A549 (cell line): Measurements from ENCODE around the gene PRSS37. TPM values are rescaled to one million over a fixed set of nuclear protein-coding genes. Genes with fewer than 3 reads are reported as not detected.
"Not testable (repeated sequence)": the region's sequence is repeated elsewhere in the genome, so short reads cannot be mapped to it uniquely, and the experiment has no call there.

Source experiments
- ATAC-seq, 2 experiments: fragments of 200-7000 bp in 1 of 2; fragments of >200 bp in 1 of 2; cut with Nextera tagmentation in 1 of 2; cut with Tn5 transposase in 1 of 2; 3 replicates each; pipeline versions ENCODE4 v1.8.0 to v1.9.1; 2018 to 2020; ENCODE audit warnings: mild to moderate bottlenecking in 1 of 2, moderate library complexity in 1 of 2
- CTCF ChIA-PET: fragments of 300-600 bp; sonication (Branson Sonifier 250); formaldehyde crosslinking; extraction: SDS; loops from one replicate; lab custom pipeline; 2021; ENCODE audit warnings: antibody characterized with exemption, inconsistent platforms; lab: Yijun Ruan, JAX
- POLR2A ChIA-PET: fragments of 350-600 bp; formaldehyde crosslinking; extraction: SDS; loops from one replicate; lab custom pipeline; 2021; ENCODE audit warnings: antibody characterized with exemption, inconsistent platforms; lab: Yijun Ruan, JAX
- DNase-seq, 2 experiments: peaks; one replicate each; pipeline versions ENCODE4 v3.0.0 to v3.0.0-alpha.2; 2011 to 2016; ENCODE audit warnings: low read depth in 1 of 2, low spot score in 1 of 2
- FAIRE-seq: peaks from 2 replicates; lab custom pipeline; 2011; peaks lifted over from hg19 to GRCh38; lab: Jason Lieb, UNC
- H3K27ac ChIP-seq, 2 experiments: fragments of >200 bp; sonication (Bioruptor Twin); formaldehyde crosslinking; 3 replicates each; pipeline ENCODE4 v1.5.1; 2016 to 2017
- H3K4me1 ChIP-seq: fragments of >200 bp; sonication (Bioruptor Twin); formaldehyde crosslinking; 3 replicates; pipeline ENCODE4 v1.6.1; 2016
- H3K4me2 ChIP-seq: fragments of >200 bp; sonication (Bioruptor Twin); formaldehyde crosslinking; 3 replicates; pipeline ENCODE4 v1.6.1; 2016
- H3K4me3 ChIP-seq: fragments of >200 bp; sonication (Bioruptor Twin); formaldehyde crosslinking; 3 replicates; pipeline ENCODE4 v1.5.1; 2016
- H3K9me3 ChIP-seq: fragments of >200 bp; sonication (Bioruptor Twin); formaldehyde crosslinking; 3 replicates; pipeline ENCODE4 v1.6.1; 2016
- CBX2 ChIP-seq: fragments of 200-600 bp; sonication (generic); IDR thresholded peaks from 2 replicates; pipeline ENCODE4 v1.6.1; 2016; ENCODE audit warnings: low read depth, mild to moderate bottlenecking, borderline replicate concordance
- CEBPB ChIP-seq, 2 experiments: fragments of >200 bp in 1 of 2; sonication (Bioruptor Twin) in 1 of 2; formaldehyde crosslinking in 1 of 2; IDR thresholded peaks; 2 replicates each; pipeline ENCODE4 v1.6.1; 2012 to 2016
- EHF ChIP-seq: fragments of 250-450 bp; sonication (Bioruptor Pico); IDR thresholded peaks from 2 replicates; pipeline ENCODE4 v1.5.0; 2020; ENCODE audit warnings: mild to moderate bottlenecking
- EHMT2 ChIP-seq: fragments of 200-600 bp; sonication (generic); IDR thresholded peaks from 2 replicates; pipeline ENCODE4 v1.6.1; 2016; ENCODE audit warnings: antibody characterized with exemption, low read depth, mild to moderate bottlenecking, moderate library complexity
- EP300 ChIP-seq, 2 experiments: fragments of >200 bp; sonication (Bioruptor Twin); formaldehyde crosslinking; IDR thresholded peaks; 2 replicates in 1 of 2; 3 replicates in 1 of 2; pipeline ENCODE4 v1.6.1; 2016 to 2017
- ESRRA ChIP-seq: fragments of 150-350 bp; IDR thresholded peaks from 2 replicates; pipeline ENCODE4 v1.6.1; 2014; ENCODE audit warnings: mild to moderate bottlenecking, low read length, borderline replicate concordance
- JUN ChIP-seq, 2 experiments: fragments of >200 bp; sonication (Bioruptor Twin); formaldehyde crosslinking; IDR thresholded peaks; 2 replicates in 1 of 2; 3 replicates in 1 of 2; pipeline ENCODE4 v1.6.1; 2016 to 2017
- MAZ ChIP-seq: fragments of 150-350 bp; IDR thresholded peaks from 2 replicates; pipeline ENCODE4 v1.6.1; 2014; ENCODE audit warnings: antibody characterized with exemption, low read depth, low read length, borderline replicate concordance
- NR3C1 ChIP-seq: fragments of >200 bp; sonication (Bioruptor Twin); formaldehyde crosslinking; IDR thresholded peaks from 3 replicates; pipeline ENCODE4 v1.6.1; 2017
- PHF8 ChIP-seq: fragments of 200-600 bp; sonication (generic); IDR thresholded peaks from 2 replicates; pipeline ENCODE4 v1.6.1; 2016; ENCODE audit warnings: low read depth, mild to moderate bottlenecking, antibody characterized with exemption, moderate library complexity, borderline replicate concordance
- RAD21 ChIP-seq, 2 experiments: fragments of >200 bp in 1 of 2; sonication (Bioruptor Twin) in 1 of 2; formaldehyde crosslinking in 1 of 2; IDR thresholded peaks in 1 of 2; conservative IDR thresholded peaks in 1 of 2; 2 replicates in 1 of 2; 3 replicates in 1 of 2; pipeline ENCODE4 v1.6.1; 2012 to 2018; ENCODE audit warnings: inconsistent platforms in 1 of 2
- RFX5 ChIP-seq: fragments of 450-650 bp; IDR thresholded peaks from 2 replicates; pipeline ENCODE4 v1.7.1; 2014; ENCODE audit warnings: antibody characterized with exemption, mild to moderate bottlenecking, moderate library complexity
- SMC3 ChIP-seq: fragments of >200 bp; sonication (Bioruptor Twin); formaldehyde crosslinking; IDR thresholded peaks from 3 replicates; pipeline ENCODE4 v1.6.1; 2018; ENCODE audit warnings: inconsistent platforms
- TFCP2L1 ChIP-seq: fragments of 250-450 bp; sonication (Bioruptor Pico); IDR thresholded peaks from 2 replicates; pipeline ENCODE4 v1.5.0; 2021; ENCODE audit warnings: mild to moderate bottlenecking
- ZC3H11A ChIP-seq: fragments of 450-650 bp; IDR thresholded peaks from 2 replicates; pipeline ENCODE4 v1.6.1; 2014; ENCODE audit warnings: antibody characterized with exemption, mild to moderate bottlenecking
- ZNF302 ChIP-seq: fragments of 250-450 bp; sonication (Bioruptor Pico); IDR thresholded peaks from 2 replicates; pipeline ENCODE4 v1.9.0; 2021; ENCODE audit warnings: inconsistent platforms, mild to moderate bottlenecking, moderate library complexity
- WGBS: methylation state at CpG from one replicate; pipeline ENCODE4 v1.1.6; 2017; ENCODE audit errors: missing lambda C conversion rate; 5-methylcytosine and 5-hydroxymethylcytosine counted together
- polyA plus RNA-seq, 4 experiments: library from polyadenylated mRNA; depleted of rRNA in 3 of 4; stranded (reverse); fragments of >200 nt; fragmentation: RNase III in 1 of 4; extraction: RNeasy Plus Mini Kit Qiagen cat#74134 plus additional on column Dnase treatment in 1 of 4; gene quantifications; 2 replicates in 3 of 4; 3 replicates in 1 of 4; pipeline ENCODE4 v1.2.3, GENCODE V29; 2011 to 2017
- TF ChIP-seq, protein P1 (sequence below): IDR thresholded peaks from 2 replicates; pipeline ENCODE4 v1.6.1; 2012
- TF ChIP-seq, protein P2 (sequence below): fragments of >200 bp; sonication (Bioruptor Twin); formaldehyde crosslinking; IDR thresholded peaks from 3 replicates; pipeline ENCODE4 v1.6.1; 2016
- TF ChIP-seq, protein P3 (sequence below): IDR thresholded peaks from 2 replicates; pipeline ENCODE4 v1.6.1; 2012
- TF ChIP-seq, protein P4 (sequence below): fragments of 250-450 bp; sonication (Bioruptor Pico); IDR thresholded peaks from 2 replicates; pipeline ENCODE4 v1.5.0; 2020; ENCODE audit warnings: low read depth, mild to moderate bottlenecking, moderate library complexity
- TF ChIP-seq, protein P5 (sequence below): fragments of 450-650 bp; IDR thresholded peaks from 2 replicates; pipeline ENCODE4 v1.6.1; 2014; ENCODE audit warnings: antibody characterized with exemption

Gene PRSS37
- polyA plus RNA-seq, 2 of the 4 experiments (the other 2 are of a cell fraction), result not detected

DNA sequence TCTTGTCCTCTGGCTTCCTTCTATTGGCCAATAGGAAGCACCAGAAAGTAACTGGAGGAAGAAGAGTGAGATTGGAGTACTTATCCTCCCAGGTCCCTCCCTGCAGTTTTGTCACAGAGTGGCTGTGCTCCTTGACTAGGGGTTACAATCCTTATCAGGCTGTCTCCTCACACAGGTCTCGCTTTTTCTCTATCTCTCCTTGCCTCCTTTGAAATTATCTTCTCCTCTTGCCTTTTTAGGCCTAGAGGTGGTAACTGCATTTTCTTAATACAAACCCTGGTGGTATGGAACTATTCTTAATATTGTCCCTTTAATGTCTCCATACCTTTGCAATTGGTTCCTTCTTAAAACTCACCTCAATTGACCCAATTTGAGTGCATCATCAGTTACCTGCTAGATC, 2.7 kb downstream of the PRSS37 start:
- no peaks in the 10 kb centered on the region for H3K4me1 ChIP-seq
- FAIRE-seq (no peak), ATAC-seq (no peak), DNase-seq (no peak)
- WGBS, result 12% methylated on average over 1 of the region's 1 CpG
- no peak overlapping the region for H3K27ac ChIP-seq
- ChIA-PET POLR2A (no interaction called here), CTCF (no interaction called here)
- H3K4me2 ChIP-seq, result no peak overlapping the region
- no peak overlapping the region for H3K4me3 ChIP-seq
- H3K9me3 ChIP-seq, result no peaks in the 10 kb centered on the region
- TF ChIP-seq, protein P1, sequence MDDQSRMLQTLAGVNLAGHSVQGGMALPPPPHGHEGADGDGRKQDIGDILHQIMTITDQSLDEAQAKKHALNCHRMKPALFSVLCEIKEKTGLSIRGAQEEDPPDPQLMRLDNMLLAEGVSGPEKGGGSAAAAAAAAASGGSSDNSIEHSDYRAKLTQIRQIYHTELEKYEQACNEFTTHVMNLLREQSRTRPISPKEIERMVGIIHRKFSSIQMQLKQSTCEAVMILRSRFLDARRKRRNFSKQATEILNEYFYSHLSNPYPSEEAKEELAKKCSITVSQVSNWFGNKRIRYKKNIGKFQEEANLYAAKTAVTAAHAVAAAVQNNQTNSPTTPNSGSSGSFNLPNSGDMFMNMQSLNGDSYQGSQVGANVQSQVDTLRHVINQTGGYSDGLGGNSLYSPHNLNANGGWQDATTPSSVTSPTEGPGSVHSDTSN, result no peak
- TF ChIP-seq EHMT2, result no peak
- no peak for TF ChIP-seq CEBPB (IDR thresholded peaks at IDR 0.05)
- TF ChIP-seq PHF8, result no peak
- TF ChIP-seq ZC3H11A, result no peak
- TF ChIP-seq, protein P2, sequence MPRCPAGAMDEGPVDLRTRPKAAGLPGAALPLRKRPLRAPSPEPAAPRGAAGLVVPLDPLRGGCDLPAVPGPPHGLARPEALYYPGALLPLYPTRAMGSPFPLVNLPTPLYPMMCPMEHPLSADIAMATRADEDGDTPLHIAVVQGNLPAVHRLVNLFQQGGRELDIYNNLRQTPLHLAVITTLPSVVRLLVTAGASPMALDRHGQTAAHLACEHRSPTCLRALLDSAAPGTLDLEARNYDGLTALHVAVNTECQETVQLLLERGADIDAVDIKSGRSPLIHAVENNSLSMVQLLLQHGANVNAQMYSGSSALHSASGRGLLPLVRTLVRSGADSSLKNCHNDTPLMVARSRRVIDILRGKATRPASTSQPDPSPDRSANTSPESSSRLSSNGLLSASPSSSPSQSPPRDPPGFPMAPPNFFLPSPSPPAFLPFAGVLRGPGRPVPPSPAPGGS, result no peak
- TF ChIP-seq RFX5, result no peak
- TF ChIP-seq EHF (CRISPR knock-in tag), result no peak
- no peak for TF ChIP-seq RAD21 (conservative IDR thresholded peaks at IDR 0.05 in 1 of 2, IDR thresholded peaks at IDR 0.05 in 1 of 2)
- no peak for TF ChIP-seq NR3C1
- no peak for TF ChIP-seq ESRRA
- TF ChIP-seq CBX2, result no peak
- no peak for TF ChIP-seq MAZ
- no peak for TF ChIP-seq EP300 (IDR thresholded peaks at IDR 0.05)
- no peak for TF ChIP-seq SMC3
- TF ChIP-seq JUN (IDR thresholded peaks at IDR 0.05), result no peak
- TF ChIP-seq, protein P3, sequence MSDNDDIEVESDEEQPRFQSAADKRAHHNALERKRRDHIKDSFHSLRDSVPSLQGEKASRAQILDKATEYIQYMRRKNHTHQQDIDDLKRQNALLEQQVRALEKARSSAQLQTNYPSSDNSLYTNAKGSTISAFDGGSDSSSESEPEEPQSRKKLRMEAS, result no peak

DNA sequence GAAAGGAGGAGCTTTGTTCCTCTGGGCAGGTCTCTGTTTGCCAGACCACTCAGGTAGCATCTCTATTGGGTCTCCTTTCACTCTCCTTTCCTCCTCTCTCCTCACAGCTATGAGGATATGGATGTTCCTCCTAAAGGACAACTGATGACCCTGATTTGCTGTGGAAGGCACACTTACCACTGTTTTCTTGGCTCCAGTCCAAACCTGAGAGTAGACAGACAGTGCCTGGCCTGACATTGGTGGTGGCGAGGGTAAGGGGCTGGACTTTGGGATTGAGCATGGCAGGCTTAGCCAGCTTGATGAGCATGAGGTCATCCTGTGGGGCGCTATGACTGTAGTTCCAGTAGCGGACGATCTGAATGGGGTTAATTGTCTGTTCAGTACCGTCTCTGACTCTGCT, 3.6 kb downstream of the PRSS37 start:
- Histone ChIP-seq H3K4me3 (no peak overlapping the region), H3K4me1 (no peaks in the 10 kb centered on the region), H3K27ac (no peak overlapping the region), H3K4me2 (no peak overlapping the region), H3K9me3 (no peaks in the 10 kb centered on the region)
- ChIA-PET CTCF (no interaction called here), POLR2A (no interaction called here)
- FAIRE-seq (no peak), ATAC-seq (no peak), DNase-seq (no peak)
- TF ChIP-seq, protein P4, sequence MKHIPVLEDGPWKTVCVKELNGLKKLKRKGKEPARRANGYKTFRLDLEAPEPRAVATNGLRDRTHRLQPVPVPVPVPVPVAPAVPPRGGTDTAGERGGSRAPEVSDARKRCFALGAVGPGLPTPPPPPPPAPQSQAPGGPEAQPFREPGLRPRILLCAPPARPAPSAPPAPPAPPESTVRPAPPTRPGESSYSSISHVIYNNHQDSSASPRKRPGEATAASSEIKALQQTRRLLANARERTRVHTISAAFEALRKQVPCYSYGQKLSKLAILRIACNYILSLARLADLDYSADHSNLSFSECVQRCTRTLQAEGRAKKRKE (CRISPR knock-in tag), result no peak
- TF ChIP-seq MAZ (no peak), ESRRA (no peak), ZNF302 (CRISPR knock-in tag) (no peak), TFCP2L1 (CRISPR knock-in tag) (no peak)
- TF ChIP-seq, protein P5, sequence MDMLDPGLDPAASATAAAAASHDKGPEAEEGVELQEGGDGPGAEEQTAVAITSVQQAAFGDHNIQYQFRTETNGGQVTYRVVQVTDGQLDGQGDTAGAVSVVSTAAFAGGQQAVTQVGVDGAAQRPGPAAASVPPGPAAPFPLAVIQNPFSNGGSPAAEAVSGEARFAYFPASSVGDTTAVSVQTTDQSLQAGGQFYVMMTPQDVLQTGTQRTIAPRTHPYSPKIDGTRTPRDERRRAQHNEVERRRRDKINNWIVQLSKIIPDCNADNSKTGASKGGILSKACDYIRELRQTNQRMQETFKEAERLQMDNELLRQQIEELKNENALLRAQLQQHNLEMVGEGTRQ, result no peak
- WGBS, result 40% methylated on average over 5 of the region's 5 CpGs

DNA sequence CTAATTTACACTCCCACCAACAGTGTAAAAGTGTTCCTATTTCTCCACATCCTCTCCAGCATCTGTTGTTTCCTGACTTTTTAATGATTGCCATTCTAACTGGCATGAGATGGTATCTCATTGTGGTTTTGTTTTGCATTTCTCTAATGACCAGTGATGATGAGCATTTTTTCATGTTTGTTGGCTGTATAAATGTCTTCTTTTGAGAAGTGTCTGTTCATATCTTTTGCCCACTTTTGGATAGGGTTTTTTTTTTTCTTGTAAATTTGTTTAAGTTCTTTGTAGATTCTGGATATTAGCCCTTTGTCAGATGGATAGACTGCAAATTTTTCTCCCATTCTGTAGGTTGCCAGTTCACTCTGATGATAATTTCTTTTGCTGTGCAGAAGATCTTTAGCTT, 18.9 kb downstream of the PRSS37 start:
- H3K4me1 ChIP-seq, H3K4me2 ChIP-seq, POLR2A ChIA-PET, H3K4me3 ChIP-seq, CTCF ChIA-PET, ATAC-seq, DNase-seq, FAIRE-seq, H3K27ac ChIP-seq: not testable (repeated sequence)
- peaks cover 24% of the 10 kb centered on the region for H3K9me3 ChIP-seq
